GM19324 (cell line): ENCODE measurements around the gene ACAA1.

Experiments used
- ATAC-seq: cut with Tn5 transposase; IDR thresholded peaks from one replicate; pipeline ENCODE4 v1.9.1; 2021; ENCODE audit warnings: mild to moderate bottlenecking, moderate library complexity; ENCODE audit not compliant: unreplicated experiment, low FRiP score

Gene ACAA1

DNA sequence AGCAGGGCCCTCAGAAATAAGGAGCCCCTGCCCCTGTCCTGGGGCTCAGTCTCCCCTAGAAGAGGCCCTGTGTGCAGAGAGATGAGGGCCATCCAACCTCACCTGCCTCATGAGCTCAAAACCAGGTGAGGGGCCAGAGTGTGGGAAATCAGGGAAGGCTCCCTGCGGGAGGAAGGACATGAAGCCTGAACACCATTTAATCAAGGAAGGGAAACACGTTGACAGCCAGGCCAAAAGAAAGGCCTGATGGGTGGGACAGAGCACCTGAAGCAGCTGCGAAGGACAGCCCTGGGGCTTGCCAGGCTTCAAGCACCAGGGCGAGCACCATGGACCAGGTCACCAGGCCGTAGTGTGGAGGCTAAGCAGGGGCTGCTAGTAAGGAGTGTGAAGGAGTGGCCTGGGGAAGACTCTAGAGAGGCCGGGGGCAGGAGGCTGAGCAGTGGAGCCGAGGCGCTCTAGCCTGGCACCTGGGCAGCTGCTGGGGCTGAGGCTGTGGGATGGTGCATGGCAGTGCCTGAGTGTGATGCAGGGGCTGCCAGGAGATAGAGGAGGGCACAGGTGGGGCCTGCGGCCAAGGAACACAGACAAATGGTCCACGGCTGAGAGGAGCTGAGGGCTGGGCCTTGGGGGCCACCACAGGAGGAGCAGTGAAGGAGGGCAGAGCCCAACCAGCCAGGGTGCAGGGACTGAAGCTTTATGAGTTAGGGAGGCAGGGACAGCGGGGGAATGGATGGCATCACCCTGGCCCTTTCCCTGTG, 16.1 kb downstream of the ACAA1 start:
- ATAC-seq: no peak

- no peak for ATAC-seq
These were observed 16.9 kb downstream of the ACAA1 start for GRCh38 chr3:38119821-38120692.

- no peak for ATAC-seq
These were observed 17.7 kb downstream of the ACAA1 start for GRCh38 chr3:38119248-38119544.

- ATAC-seq: no peak
These were observed 18.3 kb downstream of the ACAA1 start for GRCh38 chr3:38118421-38119247.

DNA sequence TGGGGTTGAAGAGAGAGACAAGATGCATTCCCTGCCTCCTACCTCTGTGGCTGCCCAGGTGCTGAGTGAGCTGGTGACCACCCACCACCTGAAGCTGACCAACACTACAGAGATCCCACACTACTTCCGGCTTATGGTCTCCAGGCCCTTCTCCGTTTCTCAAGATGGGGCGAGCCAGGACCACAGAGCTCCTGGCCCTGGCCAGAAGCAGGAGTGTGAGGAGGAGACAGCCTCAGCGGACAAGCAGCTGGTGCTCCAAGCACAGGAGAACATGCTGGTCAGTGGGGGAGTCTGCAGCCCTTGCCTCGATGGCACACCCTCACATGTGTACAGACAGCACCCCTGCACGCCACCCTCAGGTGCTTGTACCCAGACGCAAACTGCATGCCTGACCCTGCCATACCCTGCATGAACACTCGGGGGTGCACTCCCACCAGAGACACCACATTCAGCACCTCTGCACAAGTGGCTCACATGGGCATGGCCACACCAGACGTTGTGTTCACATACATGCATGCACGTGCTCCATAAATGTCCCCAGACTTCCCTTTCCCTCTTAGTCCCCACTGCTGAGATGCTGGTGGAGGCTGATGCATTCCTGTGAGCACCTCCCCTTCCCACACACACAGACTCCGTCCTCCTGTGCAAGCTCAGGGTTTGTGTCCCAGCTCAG, 19.0 kb downstream of the ACAA1 start:
- peak; percentile 57 for ATAC-seq

DNA sequence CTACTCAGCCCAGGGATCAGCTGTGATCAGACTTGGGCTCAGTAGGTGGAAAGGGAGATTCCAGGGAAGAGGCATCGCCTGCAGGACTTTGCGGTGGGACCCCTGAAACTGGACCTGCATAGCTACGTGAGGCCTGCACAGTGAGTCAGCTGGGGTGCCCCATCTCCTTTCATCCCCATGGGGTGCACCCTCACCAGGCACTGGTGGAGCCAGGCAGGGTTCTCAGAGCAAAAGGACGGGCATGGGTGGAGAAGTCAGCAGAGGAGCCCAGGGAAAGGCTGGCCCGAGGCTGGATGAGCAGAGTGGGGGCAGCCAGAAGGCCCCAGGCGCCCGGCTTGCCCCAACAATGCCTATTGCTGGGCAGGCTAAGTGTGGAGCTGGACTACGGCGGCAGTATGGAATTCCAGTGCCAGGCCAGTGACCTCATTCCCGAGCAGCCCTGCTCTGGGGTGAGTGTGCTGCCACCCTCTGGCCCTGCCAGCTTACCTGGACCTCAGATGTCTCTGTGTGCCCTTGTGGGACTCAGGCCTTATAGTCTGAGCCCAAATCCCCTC, 19.7 kb downstream of the ACAA1 start:
- ATAC-seq: no peak

DNA sequence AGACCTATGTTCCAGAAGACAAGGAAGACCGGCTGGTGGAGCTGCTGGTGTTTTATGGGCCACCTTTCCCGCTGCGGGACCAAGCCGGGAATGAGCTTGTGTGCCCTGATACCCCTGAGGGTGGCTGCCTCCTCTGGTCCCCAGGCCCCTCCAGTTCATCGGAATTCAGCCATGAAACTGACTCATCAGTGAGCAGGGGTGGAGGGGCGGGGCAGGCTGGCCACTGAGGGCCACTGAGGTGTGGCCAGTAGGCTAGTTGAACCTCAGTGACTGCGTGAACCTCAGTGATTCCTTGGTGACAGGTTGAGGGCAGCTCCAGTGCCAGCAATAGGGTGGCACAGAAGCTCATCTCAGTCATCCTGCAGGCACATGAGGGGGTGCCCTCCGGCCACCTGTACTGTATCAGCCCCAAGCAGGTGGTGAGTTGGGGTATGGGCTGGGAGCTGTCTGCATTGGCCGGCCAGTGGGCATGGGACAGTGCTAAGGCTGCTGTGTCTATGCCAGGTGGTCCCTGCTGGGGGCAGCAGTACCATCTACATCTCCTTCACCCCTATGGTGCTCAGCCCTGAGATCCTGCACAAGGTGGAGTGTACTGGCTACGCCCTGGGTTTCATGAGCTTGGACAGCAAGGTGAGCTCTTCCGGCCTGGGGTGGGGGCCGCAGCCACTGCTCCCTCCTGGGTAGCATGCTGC, 20.3 kb downstream of the ACAA1 start:
- ATAC-seq: no peak

DNA sequence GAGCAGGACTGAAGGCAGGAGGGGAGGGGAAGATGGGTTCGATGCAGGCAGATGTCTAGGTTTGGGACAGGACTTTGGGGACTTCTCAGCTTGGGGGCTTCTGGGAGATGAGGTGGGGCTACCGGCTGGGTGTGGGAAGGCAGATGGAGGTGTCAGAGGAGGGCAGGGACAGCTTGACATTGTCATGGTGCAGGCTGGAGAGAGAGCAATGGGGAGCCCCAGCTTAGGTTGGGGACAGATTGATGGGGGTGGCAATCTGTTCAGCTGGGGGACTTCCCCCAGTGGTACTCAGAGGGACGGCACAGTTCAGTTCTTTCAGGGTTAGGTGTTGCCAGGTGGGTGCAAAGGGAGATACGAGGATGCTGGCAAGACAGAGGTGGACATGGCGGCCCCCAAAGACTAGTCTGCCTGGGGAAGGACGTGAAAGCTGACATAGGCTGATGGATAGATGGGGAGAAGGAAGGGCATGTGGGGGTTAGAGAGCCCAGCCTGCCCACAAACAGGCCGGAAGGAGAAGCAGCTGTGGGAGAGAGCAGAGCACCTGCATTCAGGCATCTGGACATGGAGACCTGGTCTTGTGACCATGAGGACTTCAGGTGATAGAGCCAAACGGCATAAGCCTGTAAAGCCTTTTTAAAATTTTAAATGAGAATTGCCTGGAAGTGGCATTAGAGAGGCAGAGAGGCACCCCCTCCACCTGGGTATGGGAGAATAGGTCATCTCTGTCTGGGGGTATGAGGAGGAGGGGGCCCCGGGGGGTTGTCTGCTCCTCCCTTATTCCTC, 21.1 kb downstream of the ACAA1 start:
- ATAC-seq: no peak

DNA sequence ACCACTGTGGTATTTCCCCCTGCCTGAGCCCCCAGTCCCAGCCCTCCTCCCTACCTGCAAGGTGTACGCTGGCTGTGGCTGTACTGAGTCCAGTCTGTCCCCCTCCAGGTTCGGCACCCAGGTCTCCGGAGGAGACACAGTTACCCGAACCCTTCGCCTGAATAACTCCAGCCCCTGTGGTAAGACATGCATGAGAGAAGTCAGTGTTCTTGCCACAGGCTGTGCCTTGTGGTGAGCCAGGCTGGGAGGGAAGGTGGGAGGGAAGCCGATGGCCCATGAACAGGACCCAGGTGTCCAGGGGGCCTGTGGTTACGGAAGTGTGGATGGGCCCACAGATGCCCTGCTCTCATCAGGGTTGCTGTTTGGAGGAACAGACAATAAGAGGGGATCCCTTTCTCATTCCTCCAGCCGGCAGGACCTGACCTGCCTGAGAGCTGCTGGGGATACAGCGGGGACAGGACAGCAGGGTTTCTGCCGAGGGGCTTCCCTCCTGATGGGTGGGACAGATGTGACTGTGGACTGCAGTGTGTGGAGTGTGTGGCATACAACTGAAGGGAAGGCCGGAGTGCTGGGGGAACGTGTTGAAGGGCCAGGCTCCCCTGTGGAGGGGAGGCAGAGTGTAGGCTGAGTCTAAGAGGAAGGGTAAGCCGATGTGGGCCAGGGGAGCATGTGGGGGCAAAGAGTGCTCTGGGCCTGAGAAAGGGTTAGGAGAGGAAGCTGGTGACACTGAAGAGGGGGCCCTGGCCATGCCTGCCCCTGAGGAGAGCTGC, 21.9 kb downstream of the ACAA1 start:
- no peak for ATAC-seq

- ATAC-seq: no peak
These were observed 22.7 kb downstream of the ACAA1 start for GRCh38 chr3:38114052-38114874.

DNA sequence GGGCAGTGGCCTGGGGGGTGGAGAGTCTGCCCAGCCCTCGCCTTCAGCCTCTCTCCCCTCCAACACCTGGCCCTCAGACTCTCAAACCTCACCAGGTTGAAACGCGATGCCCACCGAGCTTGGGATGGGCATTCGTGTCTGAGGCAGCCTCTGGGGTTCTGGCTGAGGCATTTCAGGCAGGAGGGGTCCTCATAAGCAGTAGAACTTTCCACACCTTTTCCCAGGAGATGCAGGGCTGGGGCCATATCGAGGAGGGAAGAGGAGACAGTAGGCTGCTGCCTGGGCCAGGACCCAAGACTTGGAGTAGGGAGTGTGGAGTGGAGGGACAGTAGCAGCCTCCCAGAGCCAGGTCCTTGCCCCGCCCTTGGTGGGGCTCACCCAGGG, 24.6 kb downstream of the ACAA1 start:
- ATAC-seq: no peak

GRCh38 chr3:38111696-38112377, 25.1 kb downstream of the ACAA1 start:
- no peak for ATAC-seq

DNA sequence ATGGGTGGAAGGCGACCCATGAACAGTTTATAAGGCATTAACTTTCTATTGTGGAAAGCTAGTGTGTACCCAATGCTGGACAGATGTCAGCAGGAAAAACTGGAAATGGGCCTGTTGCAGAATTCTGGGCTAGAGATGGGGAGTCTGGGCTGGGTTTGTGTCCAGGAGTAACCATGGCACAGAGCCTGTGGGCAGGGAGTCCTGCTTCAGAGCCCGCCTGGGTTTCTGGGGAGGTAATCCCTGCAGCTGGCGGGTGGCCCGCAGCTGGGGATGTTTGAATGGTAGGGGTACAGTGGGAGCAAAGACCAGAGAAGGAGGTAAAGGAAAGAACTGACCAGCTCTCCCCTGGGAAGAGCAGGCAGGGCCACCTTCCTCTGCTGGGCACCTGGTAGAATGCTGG, 25.7 kb downstream of the ACAA1 start:
- no peak for ATAC-seq

DNA sequence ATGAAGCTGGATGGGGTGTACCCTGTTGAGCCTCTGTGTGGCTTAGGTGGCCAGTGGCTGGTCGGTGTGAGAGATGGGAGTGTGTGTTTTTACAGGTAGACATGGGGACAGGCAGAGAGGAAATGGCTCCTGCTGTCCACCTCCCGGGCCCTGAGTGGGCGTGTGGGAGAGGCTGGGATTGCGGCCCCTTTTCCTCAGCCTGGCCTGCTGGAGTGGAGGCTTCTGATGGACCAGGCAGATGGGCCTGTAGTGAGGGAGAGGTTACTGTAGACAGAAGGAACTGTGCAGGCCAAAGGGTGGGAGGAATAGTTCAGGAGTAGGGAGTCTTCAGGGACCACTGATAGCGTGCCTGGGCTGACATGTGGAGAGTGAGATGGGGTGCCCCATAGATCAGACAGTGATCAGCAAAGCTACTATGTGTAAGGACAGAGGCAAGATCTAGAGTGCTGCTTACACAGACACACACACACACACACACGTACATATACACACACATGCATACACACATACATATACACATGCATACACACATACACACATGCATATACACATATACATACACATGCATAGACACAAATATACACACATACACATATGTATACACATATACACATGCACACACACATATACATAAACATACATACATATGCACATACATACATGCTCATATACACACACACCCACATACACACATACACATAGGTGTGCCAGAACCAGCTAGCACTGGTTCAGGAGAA, 26.4 kb downstream of the ACAA1 start:
- no peak for ATAC-seq

- no peak for ATAC-seq
These were observed 27.2 kb downstream of the ACAA1 start for GRCh38 chr3:38109580-38110313.
